GM12892 (cell line): ENCODE measurements around the gene PLCG2.

ENCODE experiments used
- DNase-seq: peaks from one replicate; pipeline ENCODE4 v3.0.0; 2011; ENCODE audit not compliant: insufficient read length
- FAIRE-seq: peaks from 2 replicates; lab custom pipeline; 2011; peaks lifted over from hg19 to GRCh38; lab: Jason Lieb, UNC
- POLR2A ChIP-seq: IDR thresholded peaks from 2 replicates; pipeline ENCODE4 v1.6.1; 2011; ENCODE audit warnings: low read depth, low read length, control low read depth
- POLR2AphosphoS5 ChIP-seq: IDR thresholded peaks from 2 replicates; pipeline ENCODE4 v1.6.1; 2011; ENCODE audit warnings: low read depth, low read length, control low read depth
- TAF1 ChIP-seq: IDR thresholded peaks from 2 replicates; pipeline ENCODE4 v1.6.1; 2011; ENCODE audit warnings: low read depth, mild to moderate bottlenecking, control low read depth, low read length, borderline replicate concordance

PLCG2 gene

GRCh38 chr16:81780350-81780749, 1.3 kb downstream of the PLCG2 start:
- TF ChIP-seq POLR2AphosphoS5, result no peak
- TF ChIP-seq TAF1, result no peak
- no peak for TF ChIP-seq POLR2A
- DNase-seq (no peak), FAIRE-seq (peak; percentile 63)

- FAIRE-seq, result no peak
Observed at GRCh38 chr16:81782236-81782635, 3.1 kb downstream of the PLCG2 start.

GRCh38 chr16:81784072-81784795, 5.1 kb downstream of the PLCG2 start:
- FAIRE-seq (no peak), DNase-seq (no peak)
- TF ChIP-seq TAF1, result no peak
- no peak for TF ChIP-seq POLR2AphosphoS5
- no peak for TF ChIP-seq POLR2A

More at GRCh38 chr16:81782236-81782635, 3.1 kb downstream of the PLCG2 start:
- no peak for DNase-seq
- TF ChIP-seq TAF1 (no peak), POLR2A (no peak), POLR2AphosphoS5 (no peak)

- FAIRE-seq, result peak; percentile 63
- no peak for TF ChIP-seq TAF1
- no peak for DNase-seq
Observed at GRCh38 chr16:81785138-81785924, 6.2 kb downstream of the PLCG2 start.

- no peak for TF ChIP-seq POLR2AphosphoS5
- no peak for TF ChIP-seq TAF1
- no peak for TF ChIP-seq POLR2A
- no peak for DNase-seq
- no peak for FAIRE-seq
Observed at GRCh38 chr16:81786321-81786720, 7.2 kb downstream of the PLCG2 start.

- no peak for TF ChIP-seq POLR2AphosphoS5
- DNase-seq (no peak), FAIRE-seq (no peak)
Observed at GRCh38 chr16:81786868-81787267, 7.8 kb downstream of the PLCG2 start.

GRCh38 chr16:81787659-81788058, 8.6 kb downstream of the PLCG2 start:
- TF ChIP-seq POLR2AphosphoS5 (no peak), POLR2A (no peak), TAF1 (no peak)
- DNase-seq (no peak), FAIRE-seq (no peak)

GRCh38 chr16:81790277-81790676, 11.2 kb downstream of the PLCG2 start:
- FAIRE-seq, result no peak
- DNase-seq, result no peak
- no peak for TF ChIP-seq POLR2A
- TF ChIP-seq POLR2AphosphoS5, result no peak
- TF ChIP-seq TAF1, result no peak

- TF ChIP-seq POLR2AphosphoS5 (no peak), POLR2A (no peak), TAF1 (no peak)
- FAIRE-seq (no peak), DNase-seq (no peak)
Observed at GRCh38 chr16:81790830-81791435, 11.8 kb downstream of the PLCG2 start.

- TF ChIP-seq TAF1 (no peak), POLR2AphosphoS5 (no peak), POLR2A (no peak)
- FAIRE-seq, result no peak
- DNase-seq, result no peak
Observed at GRCh38 chr16:81792828-81793227, 13.7 kb downstream of the PLCG2 start.

- no peak for DNase-seq
- TF ChIP-seq TAF1 (no peak), POLR2A (no peak), POLR2AphosphoS5 (no peak)
- no peak for FAIRE-seq
Observed at GRCh38 chr16:81795193-81795592, 16.1 kb downstream of the PLCG2 start.
